Measurements from ENCODE around the gene PHACTR1.
"Not testable (repeated sequence)": the region's sequence is repeated elsewhere in the genome, so short reads cannot be mapped to it uniquely, and the experiment has no call there.

The PHACTR1 gene

DNA sequence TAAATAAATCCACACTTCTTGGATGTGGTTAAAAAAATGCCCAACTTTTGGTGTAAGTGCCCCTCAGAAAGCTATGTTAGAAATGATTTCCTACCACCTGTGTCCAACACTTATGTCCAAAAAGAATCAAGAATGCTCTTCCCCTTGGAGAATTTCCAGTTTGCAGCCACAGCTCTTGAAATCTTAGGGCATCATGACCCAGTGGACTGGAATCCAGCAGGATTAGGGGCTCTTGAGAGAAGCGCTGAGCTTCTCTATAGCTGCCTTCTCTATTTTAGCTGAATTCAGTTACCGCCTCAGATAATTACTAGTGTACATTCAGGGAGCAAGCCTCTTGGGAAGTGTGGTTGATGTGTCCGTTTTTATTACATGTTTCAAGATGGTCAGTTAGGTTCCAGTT lies 2.5 kb downstream of the PHACTR1 start:
- DNase-seq (ENCODE audit: low read depth), result no peak
- TF ChIP-seq, protein P1, sequence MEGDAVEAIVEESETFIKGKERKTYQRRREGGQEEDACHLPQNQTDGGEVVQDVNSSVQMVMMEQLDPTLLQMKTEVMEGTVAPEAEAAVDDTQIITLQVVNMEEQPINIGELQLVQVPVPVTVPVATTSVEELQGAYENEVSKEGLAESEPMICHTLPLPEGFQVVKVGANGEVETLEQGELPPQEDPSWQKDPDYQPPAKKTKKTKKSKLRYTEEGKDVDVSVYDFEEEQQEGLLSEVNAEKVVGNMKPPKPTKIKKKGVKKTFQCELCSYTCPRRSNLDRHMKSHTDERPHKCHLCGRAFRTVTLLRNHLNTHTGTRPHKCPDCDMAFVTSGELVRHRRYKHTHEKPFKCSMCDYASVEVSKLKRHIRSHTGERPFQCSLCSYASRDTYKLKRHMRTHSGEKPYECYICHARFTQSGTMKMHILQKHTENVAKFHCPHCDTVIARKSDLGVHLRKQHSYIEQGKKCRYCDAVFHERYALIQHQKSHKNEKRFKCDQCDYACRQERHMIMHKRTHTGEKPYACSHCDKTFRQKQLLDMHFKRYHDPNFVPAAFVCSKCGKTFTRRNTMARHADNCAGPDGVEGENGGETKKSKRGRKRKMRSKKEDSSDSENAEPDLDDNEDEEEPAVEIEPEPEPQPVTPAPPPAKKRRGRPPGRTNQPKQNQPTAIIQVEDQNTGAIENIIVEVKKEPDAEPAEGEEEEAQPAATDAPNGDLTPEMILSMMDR (IDR thresholded peaks at IDR 0.05; ENCODE audit: control insufficient read depth, extremely low read depth, insufficient read depth), result no peak
- H3K4me3 ChIP-seq (ENCODE audit: low read depth, low read length), result no peak overlapping the region

DNA sequence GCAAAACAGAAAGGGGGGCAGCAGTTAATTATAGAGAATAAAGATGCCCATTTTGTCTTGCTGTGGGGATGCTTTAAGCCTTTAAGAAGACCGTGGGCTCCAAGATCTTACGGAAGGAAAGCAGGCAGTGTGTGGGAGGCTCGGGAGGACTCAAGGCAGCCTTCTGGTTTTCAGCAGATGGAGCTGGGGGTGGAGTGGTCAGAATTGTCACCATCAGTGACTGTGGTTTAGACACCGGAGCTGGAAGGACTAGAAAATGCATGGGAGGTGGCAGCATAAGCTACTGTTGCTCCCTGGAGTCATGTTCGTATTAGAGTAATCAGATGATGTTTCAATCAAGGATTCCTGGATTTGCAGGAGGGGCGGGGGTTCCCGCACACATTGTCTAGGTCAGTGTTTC lies 3.7 kb downstream of the PHACTR1 start:
- TF ChIP-seq, protein P1 (IDR thresholded peaks at IDR 0.05; ENCODE audit: control insufficient read depth, extremely low read depth, insufficient read depth), result no peak
- no peak for DNase-seq (ENCODE audit: low read depth)
- H3K4me3 ChIP-seq (ENCODE audit: low read depth, low read length), result no peak overlapping the region

DNA sequence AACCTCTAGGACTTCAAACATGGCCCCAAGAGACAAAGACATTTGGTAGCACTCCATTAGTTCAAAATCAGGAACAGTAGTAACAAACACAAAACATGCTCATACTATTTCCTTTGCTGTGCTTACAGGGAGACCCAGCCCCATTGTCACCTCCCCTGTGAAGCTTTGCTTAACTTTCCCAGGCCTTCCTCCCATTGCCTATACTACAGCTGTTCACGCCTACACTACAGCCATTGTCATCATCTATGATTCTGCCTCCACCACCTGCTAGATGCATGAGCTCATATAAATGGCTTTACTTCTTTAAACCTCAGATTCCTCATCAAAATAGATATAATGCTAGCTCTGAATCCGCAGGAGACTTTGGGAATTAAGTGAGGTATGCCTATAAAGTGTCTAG lies 8.7 kb downstream of the PHACTR1 start:
- no peak overlapping the region for H3K4me3 ChIP-seq (ENCODE audit: low read depth, low read length)
- TF ChIP-seq, protein P1 (IDR thresholded peaks at IDR 0.05; ENCODE audit: control insufficient read depth, extremely low read depth, insufficient read depth), result no peak
- DNase-seq (ENCODE audit: low read depth), result no peak

DNA sequence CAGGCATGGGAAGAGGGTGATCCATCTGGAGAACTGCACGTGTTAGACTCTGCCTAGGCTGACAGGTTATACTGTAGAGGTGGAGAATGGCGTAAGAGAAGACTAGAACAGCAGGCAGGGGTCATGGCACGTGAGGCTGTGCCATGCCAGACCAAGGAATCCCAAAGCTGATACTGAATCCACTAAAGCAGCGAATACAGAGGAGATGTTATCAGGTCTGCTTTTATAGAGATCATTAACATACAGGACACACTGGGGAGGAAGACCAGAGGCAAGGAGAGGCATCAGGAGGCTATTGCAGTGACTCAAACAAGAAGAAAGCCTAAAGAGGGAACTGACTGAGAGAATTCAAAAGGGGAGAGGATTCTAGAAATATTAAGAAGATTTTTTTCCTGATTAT lies 12.9 kb downstream of the PHACTR1 start:
- TF ChIP-seq, protein P1 (IDR thresholded peaks at IDR 0.05; ENCODE audit: control insufficient read depth, extremely low read depth, insufficient read depth), result no peak
- no peak for DNase-seq (ENCODE audit: low read depth)

DNA sequence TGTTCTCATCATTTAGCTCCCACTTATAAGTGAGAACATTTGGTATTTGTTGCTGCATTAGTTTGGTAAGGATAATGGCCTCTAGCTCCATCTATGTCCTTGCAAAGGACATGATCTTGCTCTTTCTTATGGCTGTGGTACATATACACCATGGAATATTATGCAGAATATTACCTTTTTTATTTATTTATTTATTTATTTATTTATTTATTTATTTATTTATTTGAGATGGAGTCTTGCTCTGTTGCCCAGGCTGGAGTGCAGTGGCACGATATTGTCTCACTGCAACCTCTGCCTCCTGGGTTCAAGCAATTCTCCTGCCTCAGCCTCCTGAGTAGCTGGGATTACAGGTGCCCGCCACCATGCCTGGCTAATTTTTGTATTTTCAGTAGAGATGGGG lies 14.2 kb downstream of the PHACTR1 start:
- not testable (repeated sequence) for DNase-seq (ENCODE audit: low read depth); H3K4me3 ChIP-seq (ENCODE audit: low read depth, low read length)

More for the DNA sequence above, 12.9 kb downstream of the PHACTR1 start:
- no peak overlapping the region for H3K4me3 ChIP-seq (ENCODE audit: low read depth, low read length)

DNA sequence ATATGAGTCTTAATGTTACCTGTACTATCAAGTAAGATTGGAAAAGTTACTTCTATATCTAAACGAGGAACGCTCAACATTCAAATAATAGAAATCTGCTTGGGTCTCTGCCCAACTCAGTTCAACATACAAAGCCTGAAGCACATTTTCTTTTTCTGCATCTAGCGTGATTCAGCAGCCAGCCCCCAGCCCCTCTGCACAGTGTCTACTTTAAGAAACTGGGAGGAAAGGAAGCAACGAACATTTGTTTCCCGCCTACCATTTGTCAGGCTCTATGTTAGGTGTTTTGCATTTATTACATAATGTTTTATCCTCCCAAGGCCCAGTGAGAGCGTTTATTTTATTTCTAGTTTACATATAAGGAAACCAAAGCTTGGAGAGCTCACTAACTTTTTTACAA lies 17.3 kb downstream of the PHACTR1 start:
- DNase-seq (ENCODE audit: low read depth), result peak; percentile 39
- TF ChIP-seq, protein P1 (IDR thresholded peaks at IDR 0.05; ENCODE audit: control insufficient read depth, extremely low read depth, insufficient read depth), result no peak
- no peak overlapping the region for H3K4me3 ChIP-seq (ENCODE audit: low read depth, low read length)

DNA sequence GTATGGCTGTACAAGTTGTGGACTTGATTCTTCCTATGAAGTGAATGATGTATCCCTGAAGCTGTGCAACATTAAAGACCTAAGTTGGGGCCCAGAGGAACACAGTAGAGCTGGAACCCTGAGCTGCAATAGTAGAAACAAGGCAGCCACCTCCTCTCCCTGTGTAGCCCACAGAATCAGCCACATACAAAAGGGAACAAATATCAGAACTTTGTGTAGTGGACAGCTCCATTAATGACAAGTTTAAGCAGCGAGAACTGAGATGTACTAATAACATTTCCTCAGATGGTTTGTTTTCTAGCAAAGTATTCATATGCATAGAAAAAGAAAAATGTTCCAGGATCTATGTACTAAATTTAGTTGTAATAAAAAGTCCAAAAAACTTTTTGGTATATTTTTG lies 19.2 kb downstream of the PHACTR1 start:
- TF ChIP-seq, protein P1 (IDR thresholded peaks at IDR 0.05; ENCODE audit: control insufficient read depth, extremely low read depth, insufficient read depth), result no peak
- DNase-seq (ENCODE audit: low read depth), result no peak
- H3K4me3 ChIP-seq (ENCODE audit: low read depth, low read length), result no peak overlapping the region

Measured in LNCaP clone FGC (cell line).